A549 (cell line): Measurements from ENCODE around the gene TECPR2. TPM values are rescaled to one million over a fixed set of nuclear protein-coding genes. Genes with fewer than 3 reads are reported as not detected.

Experiments used
- ATAC-seq, 2 experiments: fragments of 200-7000 bp in 1 of 2; fragments of >200 bp in 1 of 2; cut with Nextera tagmentation in 1 of 2; cut with Tn5 transposase in 1 of 2; 3 replicates each; pipeline versions ENCODE4 v1.8.0 to v1.9.1; 2018 to 2020; ENCODE audit warnings: mild to moderate bottlenecking in 1 of 2, moderate library complexity in 1 of 2
- CTCF ChIA-PET: fragments of 300-600 bp; sonication (Branson Sonifier 250); formaldehyde crosslinking; extraction: SDS; loops from one replicate; lab custom pipeline; 2021; ENCODE audit warnings: antibody characterized with exemption, inconsistent platforms; lab: Yijun Ruan, JAX
- POLR2A ChIA-PET: fragments of 350-600 bp; formaldehyde crosslinking; extraction: SDS; loops from one replicate; lab custom pipeline; 2021; ENCODE audit warnings: antibody characterized with exemption, inconsistent platforms; lab: Yijun Ruan, JAX
- DNase-seq, 2 experiments: peaks; one replicate each; pipeline versions ENCODE4 v3.0.0 to v3.0.0-alpha.2; 2011 to 2016; ENCODE audit warnings: low read depth in 1 of 2, low spot score in 1 of 2
- FAIRE-seq: peaks from 2 replicates; lab custom pipeline; 2011; peaks lifted over from hg19 to GRCh38; lab: Jason Lieb, UNC
- H3K27ac ChIP-seq, 2 experiments: fragments of >200 bp; sonication (Bioruptor Twin); formaldehyde crosslinking; 3 replicates each; pipeline ENCODE4 v1.5.1; 2016 to 2017
- H3K4me1 ChIP-seq: fragments of >200 bp; sonication (Bioruptor Twin); formaldehyde crosslinking; 3 replicates; pipeline ENCODE4 v1.6.1; 2016
- H3K4me2 ChIP-seq: fragments of >200 bp; sonication (Bioruptor Twin); formaldehyde crosslinking; 3 replicates; pipeline ENCODE4 v1.6.1; 2016
- H3K4me3 ChIP-seq: fragments of >200 bp; sonication (Bioruptor Twin); formaldehyde crosslinking; 3 replicates; pipeline ENCODE4 v1.5.1; 2016
- H3K9me3 ChIP-seq: fragments of >200 bp; sonication (Bioruptor Twin); formaldehyde crosslinking; 3 replicates; pipeline ENCODE4 v1.6.1; 2016
- BHLHE40 ChIP-seq: IDR thresholded peaks from 2 replicates; pipeline ENCODE4 v1.6.1; 2012; ENCODE audit warnings: low read depth, low read length, inconsistent platforms
- CBX2 ChIP-seq: fragments of 200-600 bp; sonication (generic); IDR thresholded peaks from 2 replicates; pipeline ENCODE4 v1.6.1; 2016; ENCODE audit warnings: low read depth, mild to moderate bottlenecking, borderline replicate concordance
- EHF ChIP-seq: fragments of 250-450 bp; sonication (Bioruptor Pico); IDR thresholded peaks from 2 replicates; pipeline ENCODE4 v1.5.0; 2020; ENCODE audit warnings: mild to moderate bottlenecking
- EP300 ChIP-seq, 2 experiments: fragments of >200 bp; sonication (Bioruptor Twin); formaldehyde crosslinking; IDR thresholded peaks; 2 replicates in 1 of 2; 3 replicates in 1 of 2; pipeline ENCODE4 v1.6.1; 2016 to 2017
- ESRRA ChIP-seq: fragments of 150-350 bp; IDR thresholded peaks from 2 replicates; pipeline ENCODE4 v1.6.1; 2014; ENCODE audit warnings: mild to moderate bottlenecking, low read length, borderline replicate concordance
- FOSB ChIP-seq: fragments of 250-450 bp; sonication (Bioruptor Pico); IDR thresholded peaks from 2 replicates; pipeline ENCODE4 v1.5.0; 2020; ENCODE audit warnings: mild to moderate bottlenecking, moderate library complexity
- FOSL2 ChIP-seq, 2 experiments: fragments of 450-650 bp in 1 of 2; fragments of >200 bp in 1 of 2; sonication (Bioruptor Twin) in 1 of 2; formaldehyde crosslinking; IDR thresholded peaks; 2 replicates each; pipeline versions ENCODE4 v1.5.0 to v1.6.1; 2016 to 2020; ENCODE audit warnings: mild to moderate bottlenecking in 1 of 2, moderate library complexity in 1 of 2
- GATA3 ChIP-seq: IDR thresholded peaks from 2 replicates; pipeline ENCODE4 v1.6.1; 2012; ENCODE audit warnings: borderline replicate concordance
- HOXB13 ChIP-seq: fragments of 250-450 bp; sonication (Bioruptor Pico); IDR thresholded peaks from 2 replicates; pipeline ENCODE4 v1.5.0; 2020; ENCODE audit warnings: low read depth, mild to moderate bottlenecking, moderate library complexity
- KDM5A ChIP-seq: fragments of 200-600 bp; sonication (generic); IDR thresholded peaks from 2 replicates; pipeline ENCODE4 v1.6.1; 2016; ENCODE audit warnings: antibody characterized with exemption, mild to moderate bottlenecking
- MAZ ChIP-seq: fragments of 150-350 bp; IDR thresholded peaks from 2 replicates; pipeline ENCODE4 v1.6.1; 2014; ENCODE audit warnings: antibody characterized with exemption, low read depth, low read length, borderline replicate concordance
- NFE2L2 ChIP-seq: fragments of 150-350 bp; conservative IDR thresholded peaks from 2 replicates; pipeline ENCODE4 v1.6.1; 2014; ENCODE audit warnings: low read length
- NR3C1 ChIP-seq: fragments of >200 bp; sonication (Bioruptor Twin); formaldehyde crosslinking; IDR thresholded peaks from 3 replicates; pipeline ENCODE4 v1.6.1; 2017
- POLR2AphosphoS2 ChIP-seq: conservative IDR thresholded peaks from 2 replicates; pipeline ENCODE4 v1.6.1; 2012; ENCODE audit warnings: low read length, improper control_type of control experiment, inconsistent platforms
- RAD21 ChIP-seq, 2 experiments: fragments of >200 bp in 1 of 2; sonication (Bioruptor Twin) in 1 of 2; formaldehyde crosslinking in 1 of 2; IDR thresholded peaks in 1 of 2; conservative IDR thresholded peaks in 1 of 2; 2 replicates in 1 of 2; 3 replicates in 1 of 2; pipeline ENCODE4 v1.6.1; 2012 to 2018; ENCODE audit warnings: inconsistent platforms in 1 of 2
- RARB ChIP-seq: fragments of 250-450 bp; sonication (Bioruptor Pico); IDR thresholded peaks from 2 replicates; pipeline ENCODE4 v1.8.0; 2021; ENCODE audit warnings: mild to moderate bottlenecking, moderate library complexity
- SMC3 ChIP-seq: fragments of >200 bp; sonication (Bioruptor Twin); formaldehyde crosslinking; IDR thresholded peaks from 3 replicates; pipeline ENCODE4 v1.6.1; 2018; ENCODE audit warnings: inconsistent platforms
- TFCP2L1 ChIP-seq: fragments of 250-450 bp; sonication (Bioruptor Pico); IDR thresholded peaks from 2 replicates; pipeline ENCODE4 v1.5.0; 2021; ENCODE audit warnings: mild to moderate bottlenecking
- ZC3H11A ChIP-seq: fragments of 450-650 bp; IDR thresholded peaks from 2 replicates; pipeline ENCODE4 v1.6.1; 2014; ENCODE audit warnings: antibody characterized with exemption, mild to moderate bottlenecking
- ZSCAN20 ChIP-seq: fragments of 250-450 bp; sonication (Bioruptor Pico); IDR thresholded peaks from 2 replicates; pipeline ENCODE4 v1.8.0; 2022; ENCODE audit warnings: mild to moderate bottlenecking, moderate library complexity
- WGBS: methylation state at CpG from one replicate; pipeline ENCODE4 v1.1.6; 2017; ENCODE audit errors: missing lambda C conversion rate; 5-methylcytosine and 5-hydroxymethylcytosine counted together
- polyA plus RNA-seq, 4 experiments: library from polyadenylated mRNA; depleted of rRNA in 3 of 4; stranded (reverse); fragments of >200 nt; fragmentation: RNase III in 1 of 4; extraction: RNeasy Plus Mini Kit Qiagen cat#74134 plus additional on column Dnase treatment in 1 of 4; gene quantifications; 2 replicates in 3 of 4; 3 replicates in 1 of 4; pipeline ENCODE4 v1.2.3, GENCODE V29; 2011 to 2017
- TF ChIP-seq, protein P1 (sequence below): fragments of 200-600 bp; sonication (generic); IDR thresholded peaks from 2 replicates; pipeline ENCODE4 v1.6.1; 2016; ENCODE audit warnings: antibody characterized with exemption, mild to moderate bottlenecking, moderate library complexity
- TF ChIP-seq, protein P2 (sequence below): fragments of >200 bp; sonication (Bioruptor Twin); formaldehyde crosslinking; IDR thresholded peaks from 3 replicates; pipeline ENCODE4 v1.5.1; 2016
- TF ChIP-seq, protein P3 (sequence below): fragments of >200 bp; sonication (Bioruptor Twin); formaldehyde crosslinking; IDR thresholded peaks from 3 replicates; pipeline ENCODE4 v1.6.1; 2016

TECPR2 gene
- polyA plus RNA-seq, 2 of the 4 experiments (the other 2 are of a cell fraction): 5.9 to 7.6 TPM

DNA sequence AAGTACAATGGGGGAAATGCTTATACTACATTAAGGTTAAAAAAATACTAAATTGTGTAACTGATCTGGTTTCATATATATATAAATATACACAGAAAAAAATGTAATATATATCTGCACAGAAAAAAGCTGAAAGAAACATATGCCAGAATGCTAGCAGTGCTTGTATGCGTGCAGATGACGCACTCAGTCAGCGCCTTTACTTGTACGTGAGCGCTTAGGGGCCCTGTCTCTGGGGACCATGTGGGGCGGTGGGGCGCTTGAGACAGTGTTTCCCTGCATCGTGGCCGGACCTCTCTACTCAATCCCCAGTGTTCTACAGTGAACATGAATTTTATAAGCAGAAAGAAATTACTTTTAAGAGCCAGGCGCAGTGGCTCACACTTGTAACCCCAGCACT is 139.8 kb downstream of the TECPR2 start:
- Histone ChIP-seq H3K4me2 (no peak overlapping the region), H3K4me3 (no peak overlapping the region), H3K4me1 (no peaks in the 10 kb centered on the region), H3K27ac (no peak overlapping the region), H3K9me3 (no peaks in the 10 kb centered on the region)
- TF ChIP-seq ESRRA: no peak
- TF ChIP-seq POLR2AphosphoS2: no peak
- no peak for TF ChIP-seq HOXB13
- TF ChIP-seq NFE2L2: no peak
- no peak for TF ChIP-seq RAD21 (conservative IDR thresholded peaks at IDR 0.05 in 1 of 2, IDR thresholded peaks at IDR 0.05 in 1 of 2)
- no peak for TF ChIP-seq CBX2
- no peak for TF ChIP-seq KDM5A
- no peak for TF ChIP-seq GATA3
- TF ChIP-seq, protein P1, sequence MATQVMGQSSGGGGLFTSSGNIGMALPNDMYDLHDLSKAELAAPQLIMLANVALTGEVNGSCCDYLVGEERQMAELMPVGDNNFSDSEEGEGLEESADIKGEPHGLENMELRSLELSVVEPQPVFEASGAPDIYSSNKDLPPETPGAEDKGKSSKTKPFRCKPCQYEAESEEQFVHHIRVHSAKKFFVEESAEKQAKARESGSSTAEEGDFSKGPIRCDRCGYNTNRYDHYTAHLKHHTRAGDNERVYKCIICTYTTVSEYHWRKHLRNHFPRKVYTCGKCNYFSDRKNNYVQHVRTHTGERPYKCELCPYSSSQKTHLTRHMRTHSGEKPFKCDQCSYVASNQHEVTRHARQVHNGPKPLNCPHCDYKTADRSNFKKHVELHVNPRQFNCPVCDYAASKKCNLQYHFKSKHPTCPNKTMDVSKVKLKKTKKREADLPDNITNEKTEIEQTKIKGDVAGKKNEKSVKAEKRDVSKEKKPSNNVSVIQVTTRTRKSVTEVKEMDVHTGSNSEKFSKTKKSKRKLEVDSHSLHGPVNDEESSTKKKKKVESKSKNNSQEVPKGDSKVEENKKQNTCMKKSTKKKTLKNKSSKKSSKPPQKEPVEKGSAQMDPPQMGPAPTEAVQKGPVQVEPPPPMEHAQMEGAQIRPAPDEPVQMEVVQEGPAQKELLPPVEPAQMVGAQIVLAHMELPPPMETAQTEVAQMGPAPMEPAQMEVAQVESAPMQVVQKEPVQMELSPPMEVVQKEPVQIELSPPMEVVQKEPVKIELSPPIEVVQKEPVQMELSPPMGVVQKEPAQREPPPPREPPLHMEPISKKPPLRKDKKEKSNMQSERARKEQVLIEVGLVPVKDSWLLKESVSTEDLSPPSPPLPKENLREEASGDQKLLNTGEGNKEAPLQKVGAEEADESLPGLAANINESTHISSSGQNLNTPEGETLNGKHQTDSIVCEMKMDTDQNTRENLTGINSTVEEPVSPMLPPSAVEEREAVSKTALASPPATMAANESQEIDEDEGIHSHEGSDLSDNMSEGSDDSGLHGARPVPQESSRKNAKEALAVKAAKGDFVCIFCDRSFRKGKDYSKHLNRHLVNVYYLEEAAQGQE: no peak
- TF ChIP-seq ZSCAN20 (CRISPR knock-in tag): no peak
- TF ChIP-seq EP300 (IDR thresholded peaks at IDR 0.05): no peak
- TF ChIP-seq TFCP2L1 (CRISPR knock-in tag): no peak
- TF ChIP-seq ZC3H11A: no peak
- no peak for FAIRE-seq
- no peak for ATAC-seq
- no peak for DNase-seq
- WGBS: 96% methylated on average over 10 of the region's 10 CpGs
- ChIA-PET CTCF (interaction anchor here (0.9 to 7.8 kb wide), 2 partner anchors 14 to 64 kb away, joined by 3 to 52 read pairs; no protein-coding TSS in a partner anchor), POLR2A (no interaction called here)

DNA sequence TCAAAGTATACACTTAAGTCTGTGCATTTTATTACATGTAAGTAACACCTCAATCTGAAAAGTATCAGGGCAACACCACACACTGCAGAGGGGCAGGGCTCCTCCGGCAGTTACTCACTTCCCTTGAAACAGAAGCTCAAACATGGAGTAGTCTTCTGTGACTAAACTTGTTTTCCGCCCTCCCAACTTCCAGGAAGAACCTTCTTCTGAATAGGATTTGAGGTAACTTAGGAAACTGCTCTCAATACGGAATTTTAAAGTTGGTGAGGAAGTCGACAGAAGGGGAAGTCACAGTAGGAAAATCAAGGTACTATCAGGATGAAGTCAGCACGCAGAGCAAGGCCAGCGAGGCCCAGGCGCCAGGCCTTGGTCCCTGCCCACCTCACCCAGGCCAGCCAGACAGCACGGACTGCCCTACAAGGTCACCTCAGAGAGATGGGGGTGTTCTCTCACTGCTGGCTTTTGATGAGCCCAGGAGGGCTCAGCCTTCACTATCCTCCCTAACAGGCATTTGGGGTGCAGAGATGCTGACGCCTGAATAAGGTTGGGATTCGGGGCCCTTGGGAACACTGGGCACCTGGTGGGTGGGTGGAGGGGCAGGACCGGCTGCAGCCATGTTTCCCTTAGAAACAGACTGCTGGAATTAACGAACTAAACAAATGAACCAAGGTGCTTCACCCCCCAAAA is 141.0 kb downstream of the TECPR2 start:
- Histone ChIP-seq H3K4me3 (no peak overlapping the region), H3K27ac (no peak overlapping the region)
- 83% methylated on average over 12 of the region's 12 CpGs for WGBS
- CTCF ChIA-PET: interaction anchor here (0.6 to 7.8 kb wide), 4 partner anchors 12 to 66 kb away, joined by 3 to 52 read pairs (median 4); no protein-coding TSS in a partner anchor
- no peak for TF ChIP-seq SMC3
- TF ChIP-seq, protein P2, sequence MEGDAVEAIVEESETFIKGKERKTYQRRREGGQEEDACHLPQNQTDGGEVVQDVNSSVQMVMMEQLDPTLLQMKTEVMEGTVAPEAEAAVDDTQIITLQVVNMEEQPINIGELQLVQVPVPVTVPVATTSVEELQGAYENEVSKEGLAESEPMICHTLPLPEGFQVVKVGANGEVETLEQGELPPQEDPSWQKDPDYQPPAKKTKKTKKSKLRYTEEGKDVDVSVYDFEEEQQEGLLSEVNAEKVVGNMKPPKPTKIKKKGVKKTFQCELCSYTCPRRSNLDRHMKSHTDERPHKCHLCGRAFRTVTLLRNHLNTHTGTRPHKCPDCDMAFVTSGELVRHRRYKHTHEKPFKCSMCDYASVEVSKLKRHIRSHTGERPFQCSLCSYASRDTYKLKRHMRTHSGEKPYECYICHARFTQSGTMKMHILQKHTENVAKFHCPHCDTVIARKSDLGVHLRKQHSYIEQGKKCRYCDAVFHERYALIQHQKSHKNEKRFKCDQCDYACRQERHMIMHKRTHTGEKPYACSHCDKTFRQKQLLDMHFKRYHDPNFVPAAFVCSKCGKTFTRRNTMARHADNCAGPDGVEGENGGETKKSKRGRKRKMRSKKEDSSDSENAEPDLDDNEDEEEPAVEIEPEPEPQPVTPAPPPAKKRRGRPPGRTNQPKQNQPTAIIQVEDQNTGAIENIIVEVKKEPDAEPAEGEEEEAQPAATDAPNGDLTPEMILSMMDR: no peak
- no peak for TF ChIP-seq EP300 (IDR thresholded peaks at IDR 0.05)
- no peak for TF ChIP-seq FOSB (CRISPR knock-in tag)
- TF ChIP-seq NR3C1: no peak
- no peak for TF ChIP-seq MAZ
- TF ChIP-seq, protein P3, sequence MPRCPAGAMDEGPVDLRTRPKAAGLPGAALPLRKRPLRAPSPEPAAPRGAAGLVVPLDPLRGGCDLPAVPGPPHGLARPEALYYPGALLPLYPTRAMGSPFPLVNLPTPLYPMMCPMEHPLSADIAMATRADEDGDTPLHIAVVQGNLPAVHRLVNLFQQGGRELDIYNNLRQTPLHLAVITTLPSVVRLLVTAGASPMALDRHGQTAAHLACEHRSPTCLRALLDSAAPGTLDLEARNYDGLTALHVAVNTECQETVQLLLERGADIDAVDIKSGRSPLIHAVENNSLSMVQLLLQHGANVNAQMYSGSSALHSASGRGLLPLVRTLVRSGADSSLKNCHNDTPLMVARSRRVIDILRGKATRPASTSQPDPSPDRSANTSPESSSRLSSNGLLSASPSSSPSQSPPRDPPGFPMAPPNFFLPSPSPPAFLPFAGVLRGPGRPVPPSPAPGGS: no peak
- TF ChIP-seq POLR2AphosphoS2: no peak
- TF ChIP-seq EHF (CRISPR knock-in tag): no peak
- no peak for TF ChIP-seq RARB (CRISPR knock-in tag)
- no peak for TF ChIP-seq FOSL2 (IDR thresholded peaks at IDR 0.05)
- TF ChIP-seq FOSL2 (CRISPR knock-in tag; IDR thresholded peaks at IDR 0.05): no peak
- no peak for TF ChIP-seq NFE2L2
- TF ChIP-seq BHLHE40: no peak
- TF ChIP-seq, all 56 proteins: peak for 0
- no peak overlapping the region for H3K4me2 ChIP-seq
- DNase-seq: no peak
- peaks cover 7% of the 10 kb centered on the region; the same call in 2 of the 3 replicates for H3K4me1 ChIP-seq
- no peaks in the 10 kb centered on the region for H3K9me3 ChIP-seq
- FAIRE-seq: no peak
- ATAC-seq: no peak
- POLR2A ChIA-PET: no interaction called here
